Measurements from ENCODE around the gene SRPK3.
"Not testable (repeated sequence)": the region's sequence is repeated elsewhere in the genome, so short reads cannot be mapped to it uniquely, and the experiment has no call there.

The SRPK3 gene, protein sequence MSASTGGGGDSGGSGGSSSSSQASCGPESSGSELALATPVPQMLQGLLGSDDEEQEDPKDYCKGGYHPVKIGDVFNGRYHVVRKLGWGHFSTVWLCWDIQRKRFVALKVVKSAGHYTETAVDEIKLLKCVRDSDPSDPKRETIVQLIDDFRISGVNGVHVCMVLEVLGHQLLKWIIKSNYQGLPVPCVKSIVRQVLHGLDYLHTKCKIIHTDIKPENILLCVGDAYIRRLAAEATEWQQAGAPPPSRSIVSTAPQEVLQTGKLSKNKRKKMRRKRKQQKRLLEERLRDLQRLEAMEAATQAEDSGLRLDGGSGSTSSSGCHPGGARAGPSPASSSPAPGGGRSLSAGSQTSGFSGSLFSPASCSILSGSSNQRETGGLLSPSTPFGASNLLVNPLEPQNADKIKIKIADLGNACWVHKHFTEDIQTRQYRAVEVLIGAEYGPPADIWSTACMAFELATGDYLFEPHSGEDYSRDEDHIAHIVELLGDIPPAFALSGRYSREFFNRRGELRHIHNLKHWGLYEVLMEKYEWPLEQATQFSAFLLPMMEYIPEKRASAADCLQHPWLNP

DNA sequence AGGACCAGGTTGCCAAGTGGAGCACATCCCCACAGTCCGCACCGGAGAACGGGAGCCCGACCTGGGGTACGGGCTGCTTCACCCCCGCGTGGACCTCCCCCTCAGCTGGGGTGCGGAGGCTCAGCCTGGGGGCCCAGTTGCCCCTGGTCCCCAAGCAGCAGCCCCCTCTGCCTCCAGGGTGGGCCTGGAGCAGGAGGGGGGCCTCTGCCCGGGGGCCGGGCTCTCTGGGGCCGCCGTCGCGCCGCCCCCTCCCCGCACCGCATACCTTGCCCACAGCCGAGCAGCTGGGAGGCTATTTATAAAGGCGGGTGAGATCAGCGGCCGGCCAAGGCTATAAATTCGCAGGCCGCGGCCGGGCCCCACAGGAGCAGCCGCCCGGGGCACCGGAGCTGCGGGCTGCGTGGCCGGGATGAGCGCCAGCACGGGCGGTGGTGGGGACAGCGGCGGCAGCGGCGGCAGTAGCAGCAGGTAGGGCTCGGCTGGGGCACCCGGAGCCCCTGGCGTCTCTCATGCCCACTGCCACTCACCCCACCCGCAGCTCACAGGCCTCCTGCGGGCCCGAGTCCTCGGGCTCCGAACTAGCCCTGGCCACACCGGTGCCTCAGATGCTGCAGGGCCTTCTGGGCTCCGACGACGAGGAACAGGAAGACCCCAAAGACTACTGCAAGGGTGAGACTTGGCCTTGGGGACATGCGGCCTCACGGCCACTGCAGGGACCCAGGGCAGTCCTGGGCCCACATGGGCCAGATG, at the start of gene SRPK3:
Gene SRPK3, plus strand, starts transcription at position 364 of the 750 bp plus-strand sequence. Its CDS starts 46 bp downstream, at position 410.
- no peak for DNase-seq (ENCODE audit: low read depth)

DNA sequence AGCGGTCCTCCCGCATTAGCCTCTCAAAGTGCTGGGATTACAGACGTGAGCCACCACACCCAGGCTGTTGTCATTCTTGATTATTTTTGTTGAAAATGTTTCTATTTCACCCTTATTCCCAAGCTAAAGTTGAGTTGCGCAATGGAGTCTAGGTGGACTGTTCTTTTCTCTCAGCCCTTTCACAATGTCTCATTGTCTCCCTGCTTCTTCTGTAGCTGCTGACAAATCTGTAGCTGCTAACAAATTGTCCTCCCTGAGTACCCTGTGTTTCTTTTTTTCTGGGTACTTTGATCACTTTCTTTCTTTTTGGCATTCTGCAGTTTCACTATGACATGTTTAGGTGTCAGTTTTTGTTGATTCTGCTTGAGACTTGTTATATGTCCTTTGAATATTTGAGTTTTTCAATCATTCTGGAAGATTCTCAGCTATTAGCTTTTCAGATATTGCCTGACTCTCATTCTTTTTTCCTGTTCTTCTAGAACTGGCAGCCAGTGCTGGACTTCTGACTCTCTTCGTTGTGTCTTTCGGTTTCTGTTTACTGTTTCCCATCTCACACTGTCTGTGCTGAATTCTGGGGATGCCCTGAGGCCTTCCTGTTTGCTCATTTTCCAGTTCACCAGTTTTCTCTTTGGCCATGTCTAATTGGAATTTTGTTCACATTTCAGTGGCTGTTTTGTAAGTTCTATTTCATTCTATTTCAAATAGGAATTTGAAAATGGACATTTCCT, 49.6 kb upstream of the SRPK3 start:
- no peak for DNase-seq (ENCODE audit: low read depth)

DNA sequence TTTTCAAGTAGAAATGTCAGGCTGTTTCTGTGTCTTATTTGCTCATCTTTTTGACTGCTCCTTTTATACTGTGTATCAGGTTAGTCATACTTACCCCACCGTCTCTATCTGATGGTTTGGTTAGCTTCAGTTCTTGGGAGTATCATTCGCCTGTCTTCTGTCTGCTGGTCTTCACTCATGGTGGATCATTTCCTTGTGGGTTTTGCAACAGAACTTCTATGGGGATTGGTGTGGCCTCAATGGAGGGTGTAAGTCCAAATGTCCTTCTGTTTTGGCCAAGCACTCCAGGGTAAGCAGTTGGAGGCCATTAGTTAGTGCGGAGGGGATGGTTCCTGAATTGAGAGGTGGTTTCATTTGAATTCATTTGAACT, 49.0 kb upstream of the SRPK3 start:
- DNase-seq (ENCODE audit: low read depth), result no peak

DNA sequence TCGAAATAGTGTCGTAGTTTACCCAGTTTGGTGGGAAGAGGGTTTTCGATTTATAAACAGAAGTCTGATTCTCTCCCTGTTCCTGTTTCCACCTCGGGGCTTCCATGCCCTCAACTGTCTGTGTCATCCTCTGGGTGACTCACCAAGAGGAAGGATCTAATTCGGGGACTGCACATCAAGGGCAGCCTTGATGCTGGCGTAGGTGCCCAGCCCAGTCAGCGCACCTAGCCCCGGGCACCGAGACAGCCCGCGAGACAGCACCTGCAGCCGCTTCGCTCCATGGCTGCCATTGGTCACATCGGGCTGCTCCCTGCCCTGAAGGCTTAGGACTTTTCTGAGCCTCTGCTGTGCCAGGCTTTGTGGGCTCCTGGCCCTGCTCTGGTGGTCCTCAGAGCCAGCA, 48.4 kb upstream of the SRPK3 start:
- DNase-seq (ENCODE audit: low read depth), result no peak

DNA sequence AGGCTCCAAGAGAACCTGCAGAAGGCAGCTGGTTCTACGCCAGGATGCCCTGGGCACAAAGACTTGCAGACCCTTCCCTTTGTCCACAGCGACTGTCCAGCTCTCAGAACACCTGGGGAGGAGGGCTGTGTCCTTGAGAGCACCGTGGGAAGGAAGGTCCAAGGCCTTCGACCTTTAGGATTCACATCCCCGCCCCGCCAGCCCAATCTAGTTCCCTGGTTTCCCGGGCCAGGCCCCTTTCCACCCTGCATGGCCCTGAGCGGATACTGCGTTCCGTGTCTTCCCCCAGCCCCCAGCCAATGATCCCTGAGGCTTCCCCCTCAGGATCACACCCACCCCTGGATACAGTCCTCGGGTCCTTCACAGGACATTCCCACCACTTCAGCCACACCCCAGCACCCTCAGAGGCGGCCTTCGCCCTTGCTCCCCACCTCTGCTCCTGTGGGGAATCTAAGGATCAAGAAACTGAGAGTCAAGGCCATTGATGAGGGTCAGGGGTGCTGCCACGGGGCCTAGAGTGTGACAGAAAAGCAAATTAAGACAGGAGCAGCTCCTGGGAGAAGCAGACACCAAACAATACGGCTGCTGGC, 47.1 kb upstream of the SRPK3 start:
- no peak for DNase-seq (ENCODE audit: low read depth)

DNA sequence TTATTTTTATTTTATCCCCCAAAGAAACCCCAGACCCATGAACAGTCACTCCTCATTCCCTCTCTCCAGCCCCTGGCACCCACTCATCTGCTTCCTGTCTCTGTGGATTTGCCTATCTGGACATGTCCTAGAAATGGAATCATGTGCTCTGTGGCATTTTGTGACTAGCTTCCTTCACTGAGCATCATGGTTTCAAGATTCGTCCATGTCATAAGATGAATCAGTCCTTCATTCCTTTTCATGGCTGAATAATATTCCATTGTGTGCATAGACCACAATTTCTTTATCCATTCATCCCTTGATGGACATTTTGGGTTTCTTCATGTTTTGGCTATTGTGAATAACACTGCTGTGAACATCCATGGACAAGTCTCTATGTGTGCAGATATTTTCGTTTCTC, 46.0 kb upstream of the SRPK3 start:
- DNase-seq (ENCODE audit: low read depth), result no peak

DNA sequence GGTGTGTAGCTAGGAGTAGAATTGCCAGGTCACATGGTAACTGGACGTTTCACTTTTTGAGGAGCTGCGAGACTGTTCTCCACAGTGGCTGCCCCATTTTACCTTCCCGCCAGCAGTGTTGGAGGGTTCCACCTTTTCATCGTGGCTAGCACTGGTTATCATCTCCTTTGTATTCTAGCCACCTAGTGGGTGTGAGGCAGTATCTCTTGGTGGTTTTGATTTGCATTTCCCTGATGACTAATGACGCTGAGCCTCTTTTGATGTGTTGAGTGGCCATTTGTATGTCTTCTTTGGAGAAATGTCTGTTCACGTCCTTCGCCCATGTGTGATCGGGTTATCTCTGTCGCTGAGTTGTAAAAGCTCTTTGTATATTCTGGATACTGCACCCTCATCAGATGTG, 45.6 kb upstream of the SRPK3 start:
- DNase-seq (ENCODE audit: low read depth), result no peak

DNA sequence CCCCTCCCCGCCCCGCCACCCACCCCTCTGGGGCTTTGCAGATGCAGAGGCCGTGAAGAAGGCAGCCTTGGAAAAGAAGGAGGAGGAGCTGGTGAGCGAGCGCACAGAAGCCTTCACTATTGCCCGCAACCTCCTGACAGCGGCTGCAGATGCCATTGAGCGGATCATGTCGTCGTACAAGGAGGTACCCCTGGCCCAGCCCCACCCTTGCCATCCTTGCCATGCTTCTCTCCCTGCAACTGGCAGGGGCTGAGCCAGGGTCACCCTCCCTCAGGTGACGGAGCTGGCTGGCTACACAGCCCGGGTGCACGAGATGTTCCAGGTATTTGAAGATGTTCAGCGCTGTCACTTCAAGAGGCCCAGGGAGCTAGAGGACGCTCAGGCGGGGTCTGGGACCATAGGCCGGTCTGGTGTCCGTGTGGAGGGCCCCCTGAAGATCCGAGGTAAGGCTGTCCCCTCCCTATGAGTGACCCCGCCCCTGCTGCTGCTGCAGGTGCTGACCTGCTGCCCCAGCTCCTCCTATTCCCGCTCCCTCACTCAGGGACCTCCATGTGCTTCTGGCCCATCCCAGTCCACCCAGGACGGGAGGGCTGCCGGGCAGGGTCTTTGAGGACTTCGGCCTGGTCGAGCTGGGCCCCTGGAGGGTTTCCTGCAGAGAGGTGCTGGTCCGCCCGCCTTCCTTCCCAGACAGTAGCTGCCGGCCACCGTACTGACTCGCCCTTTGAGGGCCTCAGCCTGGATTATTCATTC, 44.6 kb upstream of the SRPK3 start:
- DNase-seq (ENCODE audit: low read depth), result no peak

DNA sequence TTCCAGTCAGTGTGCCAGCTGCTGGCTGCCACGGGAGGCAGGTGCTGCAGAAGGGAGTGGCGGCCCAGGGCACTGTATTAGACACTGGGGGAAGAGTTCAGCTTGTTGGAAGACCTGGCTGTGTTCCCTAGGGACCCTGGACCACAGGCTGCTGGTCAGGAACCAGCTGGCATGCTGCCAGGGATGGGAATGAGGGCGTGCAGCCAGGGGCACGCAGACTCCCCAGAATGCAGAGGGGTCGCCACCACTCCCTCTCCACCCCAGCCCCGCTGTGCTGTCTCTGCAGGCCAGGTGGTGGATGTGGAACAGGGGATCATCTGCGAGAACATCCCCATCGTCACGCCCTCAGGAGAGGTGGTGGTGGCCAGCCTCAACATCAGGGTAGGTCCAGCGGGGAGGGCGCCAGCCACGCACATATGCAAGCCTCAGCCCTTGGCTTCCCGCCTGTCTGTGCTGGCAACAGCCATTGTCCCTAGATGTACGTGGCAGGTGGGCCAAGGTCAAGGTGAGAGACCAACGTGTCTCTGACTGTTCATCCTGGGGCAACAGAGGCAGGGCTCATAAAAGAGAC, 43.9 kb upstream of the SRPK3 start:
- DNase-seq (ENCODE audit: low read depth), result no peak

DNA sequence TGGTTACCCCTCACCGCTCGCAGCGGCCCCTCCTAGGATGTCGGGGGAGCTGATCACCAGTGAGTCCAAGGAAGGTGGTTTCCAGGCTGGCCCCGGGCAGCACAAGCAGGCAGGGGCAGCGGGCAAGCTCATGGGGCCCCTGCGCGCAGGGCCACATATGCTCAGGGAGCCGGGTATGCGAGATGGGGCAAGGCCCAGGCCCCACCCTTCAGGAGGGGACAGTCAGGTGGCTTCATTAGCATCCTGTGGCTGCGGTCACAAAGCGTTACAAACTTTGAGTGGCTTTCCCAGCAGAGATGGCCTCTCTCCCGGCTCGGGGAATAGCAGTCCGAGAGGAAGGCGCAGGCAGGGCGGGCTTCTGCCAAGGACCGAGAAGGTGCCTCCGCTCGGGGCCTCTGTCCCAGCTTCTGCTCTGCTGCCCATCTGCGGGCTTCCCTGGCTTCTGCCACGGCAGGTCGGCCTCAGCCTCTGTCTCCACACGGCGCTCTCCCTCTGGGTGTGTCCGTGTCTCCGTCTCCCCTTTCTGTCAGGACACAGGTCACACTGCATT, 42.7 kb upstream of the SRPK3 start:
- no peak for DNase-seq (ENCODE audit: low read depth)

DNA sequence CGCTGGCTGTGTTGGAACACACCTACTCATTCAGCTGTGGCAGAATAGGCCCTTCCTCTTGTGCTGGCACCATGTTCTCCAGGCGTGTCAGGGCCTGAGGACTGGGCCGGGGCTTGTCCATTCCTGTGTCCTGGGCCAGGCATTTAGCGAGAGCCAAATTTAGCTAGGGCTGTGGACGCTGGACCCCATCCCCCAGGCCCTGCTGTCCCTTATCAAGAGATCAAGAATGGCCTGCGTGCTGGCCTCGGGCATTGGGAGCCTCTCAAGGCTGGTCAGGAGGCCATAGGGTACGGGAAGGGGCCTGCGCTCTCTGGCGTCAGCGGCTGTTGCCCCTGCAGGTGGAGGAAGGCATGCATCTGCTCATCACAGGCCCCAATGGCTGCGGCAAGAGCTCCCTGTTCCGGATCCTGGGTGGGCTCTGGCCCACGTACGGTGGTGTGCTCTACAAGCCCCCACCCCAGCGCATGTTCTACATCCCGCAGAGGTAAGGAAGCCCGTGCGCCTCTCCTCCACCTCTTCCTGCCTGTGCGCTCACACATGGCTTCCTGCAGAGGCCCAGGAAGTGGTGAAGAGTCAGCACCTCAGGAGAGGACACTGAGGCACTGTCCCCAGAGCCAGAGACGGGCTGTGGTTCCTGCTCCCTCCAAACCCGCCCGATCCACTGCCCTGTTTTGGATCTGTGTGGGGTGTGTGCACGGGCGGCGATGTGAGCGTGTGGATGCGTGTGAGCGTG, 40.9 kb upstream of the SRPK3 start:
- no peak for DNase-seq (ENCODE audit: low read depth)

DNA sequence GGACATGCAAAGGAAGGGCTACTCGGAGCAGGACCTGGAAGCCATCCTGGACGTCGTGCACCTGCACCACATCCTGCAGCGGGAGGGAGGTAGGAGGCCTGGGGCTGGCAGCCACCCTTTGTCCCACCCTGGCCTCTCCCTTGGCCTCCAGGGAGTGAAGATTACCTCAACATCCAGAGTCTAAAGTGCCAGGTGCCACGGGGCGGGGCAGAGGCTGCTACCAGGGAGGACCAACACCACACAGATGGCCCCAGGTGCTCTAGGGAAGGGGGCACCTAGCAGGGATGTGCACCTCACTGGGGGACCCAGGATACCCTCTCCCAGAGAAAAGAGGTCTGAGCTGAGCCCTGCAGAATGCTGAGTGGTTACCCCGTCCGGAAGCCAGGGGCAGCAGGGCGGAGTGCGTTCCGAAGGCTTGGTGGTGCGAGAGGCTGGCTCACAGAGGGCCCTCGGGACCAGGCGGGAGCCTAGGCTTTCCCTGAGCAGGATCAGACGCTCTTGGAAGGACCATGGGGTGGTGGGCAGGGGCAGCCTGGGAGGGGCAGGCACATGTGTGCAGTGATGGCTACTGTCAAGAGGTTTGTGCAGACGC, 40.1 kb upstream of the SRPK3 start:
- no peak for DNase-seq (ENCODE audit: low read depth)

DNA sequence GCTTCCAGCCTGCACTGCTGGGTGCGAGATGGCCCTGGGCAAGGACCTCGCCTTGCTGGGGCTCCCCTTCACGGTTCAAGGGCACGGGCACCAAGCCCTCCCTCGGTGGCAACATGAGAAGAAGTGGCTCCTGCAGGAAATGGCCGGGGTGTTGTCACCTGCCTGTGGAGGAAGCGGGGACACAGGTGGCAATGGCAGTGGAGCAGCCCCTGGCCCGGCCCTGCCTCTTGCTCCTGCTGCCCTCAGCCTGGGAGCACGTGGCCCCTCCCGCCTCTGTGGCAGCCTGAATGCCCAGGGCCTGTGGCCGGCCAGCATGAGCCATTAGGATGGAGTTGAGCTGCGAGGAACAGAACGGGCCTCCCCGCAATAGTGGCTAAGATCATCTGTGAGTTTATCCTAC, 39.4 kb upstream of the SRPK3 start:
- DNase-seq (ENCODE audit: low read depth), result no peak

DNA sequence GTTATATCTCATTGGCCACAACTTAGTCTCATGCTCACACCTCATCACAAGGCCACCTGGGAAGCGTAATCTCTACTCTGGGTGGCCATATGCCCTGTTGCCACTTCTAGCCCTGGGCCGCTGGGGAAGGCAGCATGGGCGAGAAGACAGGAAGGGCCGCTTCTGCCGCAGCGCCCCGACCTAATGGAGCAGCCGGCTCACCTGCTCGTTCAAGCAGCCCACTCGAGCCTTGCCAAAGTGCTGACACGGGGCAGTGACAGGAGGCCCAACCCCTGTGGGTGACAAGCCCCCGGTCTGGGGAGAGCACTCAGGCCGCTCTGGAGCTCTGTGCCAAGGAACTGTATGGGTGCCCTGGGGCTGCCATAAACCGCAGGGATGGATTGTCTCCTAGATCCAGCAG, 38.7 kb upstream of the SRPK3 start:
- not testable (repeated sequence) for DNase-seq (ENCODE audit: low read depth)

DNA sequence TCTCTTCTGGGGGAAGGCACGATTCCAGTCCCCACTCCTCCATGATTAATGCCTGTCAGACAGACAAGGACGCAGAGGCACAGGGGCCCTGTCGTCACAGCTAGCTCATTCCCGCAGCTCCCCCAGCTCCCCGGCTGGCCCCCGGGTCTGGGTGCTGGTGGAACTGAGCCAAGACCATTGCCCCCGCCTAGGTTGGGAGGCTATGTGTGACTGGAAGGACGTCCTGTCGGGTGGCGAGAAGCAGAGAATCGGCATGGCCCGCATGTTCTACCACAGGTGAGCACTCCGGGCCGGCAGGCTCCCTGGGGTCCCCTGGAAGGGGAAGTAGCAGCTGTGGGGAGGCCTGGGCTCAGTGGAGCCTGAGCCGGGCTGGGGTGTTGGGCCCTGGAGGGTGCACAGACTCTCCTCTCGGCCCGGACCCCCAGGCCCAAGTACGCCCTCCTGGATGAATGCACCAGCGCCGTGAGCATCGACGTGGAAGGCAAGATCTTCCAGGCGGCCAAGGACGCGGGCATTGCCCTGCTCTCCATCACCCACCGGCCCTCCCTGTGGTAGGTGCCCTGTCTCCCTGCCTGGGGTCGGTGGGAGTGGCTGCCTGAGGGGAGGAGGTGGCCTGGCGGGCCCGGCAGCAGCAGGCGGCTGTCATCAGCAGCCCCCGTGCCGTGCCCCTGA, 37.9 kb upstream of the SRPK3 start:
- not testable (repeated sequence) for DNase-seq (ENCODE audit: low read depth)

DNA sequence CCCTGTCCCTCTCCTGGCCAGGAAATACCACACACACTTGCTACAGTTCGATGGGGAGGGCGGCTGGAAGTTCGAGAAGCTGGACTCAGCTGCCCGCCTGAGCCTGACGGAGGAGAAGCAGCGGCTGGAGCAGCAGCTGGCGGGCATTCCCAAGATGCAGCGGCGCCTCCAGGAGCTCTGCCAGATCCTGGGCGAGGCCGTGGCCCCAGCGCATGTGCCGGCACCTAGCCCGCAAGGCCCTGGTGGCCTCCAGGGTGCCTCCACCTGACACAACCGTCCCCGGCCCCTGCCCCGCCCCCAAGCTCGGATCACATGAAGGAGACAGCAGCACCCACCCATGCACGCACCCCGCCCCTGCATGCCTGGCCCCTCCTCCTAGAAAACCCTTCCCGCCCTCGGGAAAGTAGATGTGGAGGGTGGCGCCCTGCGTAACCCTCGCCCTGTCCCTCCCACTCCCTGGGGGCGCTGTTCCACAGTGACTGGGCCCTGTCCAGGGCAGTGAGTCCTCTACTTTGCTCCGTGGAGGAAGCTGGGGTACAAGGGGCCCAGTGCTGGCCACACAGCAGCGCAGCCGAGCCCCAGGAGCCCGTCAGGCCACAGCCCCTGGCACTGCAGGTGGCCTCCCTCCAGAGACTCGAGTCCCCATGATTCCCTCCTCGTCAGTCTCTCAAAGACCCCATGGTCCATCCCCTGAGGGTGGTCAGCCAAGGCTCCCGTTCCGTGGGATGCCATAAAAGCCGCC, 37.2 kb upstream of the SRPK3 start:
- DNase-seq (ENCODE audit: low read depth), result not testable (repeated sequence)

DNA sequence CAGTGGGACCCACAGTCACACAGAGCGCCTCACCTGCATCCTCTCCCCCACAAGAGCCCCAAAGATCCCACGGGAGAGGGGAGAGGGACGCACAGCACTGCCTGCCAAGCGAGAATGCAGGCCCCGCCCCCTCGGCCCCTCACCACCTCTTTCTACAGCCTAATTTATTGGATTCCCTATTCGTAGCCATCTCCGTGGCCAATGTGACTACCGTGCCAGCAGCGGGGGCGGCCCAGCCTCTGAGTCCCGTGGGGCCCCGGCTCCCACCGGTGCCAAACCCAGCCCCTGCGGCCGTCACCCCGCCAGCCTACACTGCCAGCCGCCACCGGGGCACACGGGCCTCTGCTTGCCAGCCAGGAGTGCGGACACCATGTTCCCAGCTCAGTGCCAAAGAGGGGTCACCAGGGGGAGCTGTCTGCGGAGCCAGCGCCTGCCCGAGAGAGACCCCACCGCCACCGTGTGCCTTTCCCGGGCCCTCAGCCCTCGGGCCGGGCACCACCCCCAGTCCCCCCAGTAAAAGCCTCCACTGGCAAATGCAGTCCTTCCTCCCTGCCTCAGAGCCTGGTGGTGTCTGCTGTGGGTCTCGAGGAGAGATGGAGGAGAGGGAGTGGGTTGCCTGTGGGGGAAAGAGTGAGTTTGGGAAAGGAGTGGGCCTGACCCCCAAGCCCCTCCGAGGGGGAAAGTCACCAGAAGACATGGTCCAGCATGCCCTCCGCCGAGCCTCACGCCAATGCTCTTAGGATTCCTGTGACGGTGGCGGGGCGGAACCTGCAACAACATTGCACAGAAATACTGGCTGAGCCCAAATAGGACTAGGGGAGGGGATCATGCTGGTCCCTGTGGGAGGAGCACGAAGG, 36.4 kb upstream of the SRPK3 start:
- no peak for DNase-seq (ENCODE audit: low read depth)

All from HS-27A (cell line).